ENCODE data around the gene LGALS7. TPM values are rescaled to one million over a fixed set of nuclear protein-coding genes. Genes with fewer than 3 reads are reported as not detected.
"Not testable (repeated sequence)": the region's sequence is repeated elsewhere in the genome, so short reads cannot be mapped to it uniquely, and the experiment has no call there.

LGALS7 gene
- polyA plus RNA-seq, 1 donor from 2014 or later = not detected

GRCh38 chr19:38784224-38784623, 10.9 kb upstream of the LGALS7 start:
- Histone ChIP-seq H3K9me2 (ENCODE audit: insufficient read depth, low read length) (no peaks in the 10 kb centered on the region), H3K4me2 (ENCODE audit: low read length) (no peak overlapping the region), H3K9ac (ENCODE audit: low read length) (no peak overlapping the region), H3K27me3 (ENCODE audit: insufficient read depth, low read depth, low read length) (no peaks in the 10 kb centered on the region), H3F3A (ENCODE audit: insufficient read depth, low read length, poor library complexity, severe bottlenecking) (no peaks in the 10 kb centered on the region), H3K9me3 (ENCODE audit: low read length) (no peaks in the 10 kb centered on the region), H4K20me1 (ENCODE audit: insufficient read depth) (no peaks in the 10 kb centered on the region), H3K79me2 (replicated peaks; ENCODE audit: insufficient read depth, low read length) (no peaks in the 10 kb centered on the region), H3K4me3 (ENCODE audit: low read length) (no peak overlapping the region), H3K36me3 (ENCODE audit: insufficient read depth, low read length) (no peaks in the 10 kb centered on the region), H3K27ac (ENCODE audit: low read length) (no peak overlapping the region), H2AFZ (ENCODE audit: low read depth, low read length) (no peak overlapping the region)
- TF ChIP-seq RAD21 (conservative IDR thresholded peaks at IDR 0.05) (no peak), CTCF (IDR thresholded peaks at IDR 0.05; ENCODE audit: poor library complexity, severe bottlenecking) (no peak), POLR2AphosphoS5 (IDR thresholded peaks at IDR 0.05) (no peak), TAF1 (IDR thresholded peaks at IDR 0.05; ENCODE audit: low read depth) (no peak), EZH2 (IDR thresholded peaks at IDR 0.05; ENCODE audit: borderline replicate concordance, insufficient read depth, low read length, poor library complexity, severe bottlenecking) (no peak), SMC3 (conservative IDR thresholded peaks at IDR 0.05; ENCODE audit: poor library complexity) (no peak), REST (IDR thresholded peaks at IDR 0.05; ENCODE audit: borderline replicate concordance) (no peak), EP300 (conservative IDR thresholded peaks at IDR 0.05; ENCODE audit: poor library complexity, severe bottlenecking) (no peak), MXI1 (conservative IDR thresholded peaks at IDR 0.05; ENCODE audit: poor library complexity, severe bottlenecking) (no peak)

- not testable (repeated sequence) for H3K27ac ChIP-seq (ENCODE audit: low read length); H3F3A ChIP-seq (ENCODE audit: insufficient read depth, low read length, poor library complexity, severe bottlenecking); H2AFZ ChIP-seq (ENCODE audit: low read depth, low read length); H3K4me3 ChIP-seq (ENCODE audit: low read length); H3K36me3 ChIP-seq (ENCODE audit: insufficient read depth, low read length); H3K27me3 ChIP-seq (ENCODE audit: insufficient read depth, low read depth, low read length); H3K9me3 ChIP-seq (ENCODE audit: low read length); H3K9ac ChIP-seq (ENCODE audit: low read length); H4K20me1 ChIP-seq (ENCODE audit: insufficient read depth); H3K4me2 ChIP-seq (ENCODE audit: low read length); H3K9me2 ChIP-seq (ENCODE audit: insufficient read depth, low read length); H3K79me2 ChIP-seq (replicated peaks; ENCODE audit: insufficient read depth, low read length)
These were observed 8.9 kb upstream of the LGALS7 start for GRCh38 chr19:38782212-38782611.

DNA sequence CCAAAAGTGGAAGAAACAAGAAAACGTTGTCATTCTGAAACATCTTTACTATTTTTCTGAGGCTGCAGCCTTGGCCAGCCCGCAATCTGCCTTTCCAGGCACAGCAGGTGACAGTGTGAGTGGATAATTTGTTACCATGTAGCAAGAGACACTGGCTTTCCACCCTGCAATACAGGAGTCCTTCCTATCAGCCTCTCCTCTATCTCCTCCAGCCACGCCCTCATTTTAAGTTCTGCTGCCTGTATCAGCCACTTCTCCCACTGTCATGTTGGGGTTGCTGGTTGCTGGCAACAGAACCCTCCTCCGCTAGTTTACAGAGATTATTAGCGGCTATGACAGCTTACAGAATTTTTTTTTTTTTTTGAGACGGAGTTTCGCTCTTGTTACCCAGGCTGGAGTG, 7.7 kb upstream of the LGALS7 start:
- Histone ChIP-seq H3F3A (ENCODE audit: insufficient read depth, low read length, poor library complexity, severe bottlenecking) (no peaks in the 10 kb centered on the region), H3K36me3 (ENCODE audit: insufficient read depth, low read length) (no peaks in the 10 kb centered on the region), H3K9me2 (ENCODE audit: insufficient read depth, low read length) (no peaks in the 10 kb centered on the region), H2AFZ (ENCODE audit: low read depth, low read length) (no peak overlapping the region), H3K27me3 (ENCODE audit: insufficient read depth, low read depth, low read length) (no peaks in the 10 kb centered on the region), H3K79me2 (replicated peaks; ENCODE audit: insufficient read depth, low read length) (no peaks in the 10 kb centered on the region), H3K9me3 (ENCODE audit: low read length) (no peaks in the 10 kb centered on the region), H3K4me3 (ENCODE audit: low read length) (no peak overlapping the region), H3K9ac (ENCODE audit: low read length) (no peak overlapping the region), H3K4me2 (ENCODE audit: low read length) (no peak overlapping the region), H3K27ac (ENCODE audit: low read length) (no peak overlapping the region), H4K20me1 (ENCODE audit: insufficient read depth) (no peaks in the 10 kb centered on the region)
- TF ChIP-seq CTCF (IDR thresholded peaks at IDR 0.05; ENCODE audit: poor library complexity, severe bottlenecking) = no peak
- no peak for TF ChIP-seq RAD21 (conservative IDR thresholded peaks at IDR 0.05)
- TF ChIP-seq REST (IDR thresholded peaks at IDR 0.05; ENCODE audit: borderline replicate concordance) = no peak
- no peak for TF ChIP-seq EP300 (conservative IDR thresholded peaks at IDR 0.05; ENCODE audit: poor library complexity, severe bottlenecking)
- no peak for TF ChIP-seq TAF1 (IDR thresholded peaks at IDR 0.05; ENCODE audit: low read depth)
- no peak for TF ChIP-seq EZH2 (IDR thresholded peaks at IDR 0.05; ENCODE audit: borderline replicate concordance, insufficient read depth, low read length, poor library complexity, severe bottlenecking)
- TF ChIP-seq MXI1 (conservative IDR thresholded peaks at IDR 0.05; ENCODE audit: poor library complexity, severe bottlenecking) = no peak
- TF ChIP-seq POLR2AphosphoS5 (IDR thresholded peaks at IDR 0.05) = no peak
- TF ChIP-seq SMC3 (conservative IDR thresholded peaks at IDR 0.05; ENCODE audit: poor library complexity) = no peak

Data from neural cell (in vitro differentiated cells).